Sigmoid colon (tissue), 3 donors: Measurements from ENCODE around the gene RAB26.

Experiments used
- CTCF ChIP-seq, 4 experiments: fragments of 450-650 bp in 3 of 4; fragments of 200-600 bp in 1 of 4; IDR thresholded peaks; one replicate each; pipeline ENCODE4 v1.5.1; 2016 to 2019; ENCODE audit warnings: antibody characterized with exemption in 4 of 4, mild to moderate bottlenecking in 3 of 4, moderate library complexity in 2 of 4
- POLR2A ChIP-seq, 2 donors: fragments of 450-650 bp; IDR thresholded peaks; one replicate each; pipeline ENCODE4 v1.6.1; 2016; ENCODE audit warnings: antibody characterized with exemption in 2 of 2, mild to moderate bottlenecking in 2 of 2, moderate library complexity in 2 of 2

GRCh38 chr16:2199095-2199494, 50.7 kb downstream of the RAB26 start:
- no peak for TF ChIP-seq CTCF (IDR thresholded peaks at IDR 0.05)
- no peak for TF ChIP-seq POLR2A (IDR thresholded peaks at IDR 0.05)
